ENCODE data around the gene TMEM212. TPM values are rescaled to one million over a fixed set of nuclear protein-coding genes. Genes with fewer than 3 reads are reported as not detected.
"Not testable (repeated sequence)": the region's sequence is repeated elsewhere in the genome, so short reads cannot be mapped to it uniquely, and the experiment has no call there.

Gene TMEM212
- total RNA-seq, 2 experiments from 2014 or later = not detected

DNA sequence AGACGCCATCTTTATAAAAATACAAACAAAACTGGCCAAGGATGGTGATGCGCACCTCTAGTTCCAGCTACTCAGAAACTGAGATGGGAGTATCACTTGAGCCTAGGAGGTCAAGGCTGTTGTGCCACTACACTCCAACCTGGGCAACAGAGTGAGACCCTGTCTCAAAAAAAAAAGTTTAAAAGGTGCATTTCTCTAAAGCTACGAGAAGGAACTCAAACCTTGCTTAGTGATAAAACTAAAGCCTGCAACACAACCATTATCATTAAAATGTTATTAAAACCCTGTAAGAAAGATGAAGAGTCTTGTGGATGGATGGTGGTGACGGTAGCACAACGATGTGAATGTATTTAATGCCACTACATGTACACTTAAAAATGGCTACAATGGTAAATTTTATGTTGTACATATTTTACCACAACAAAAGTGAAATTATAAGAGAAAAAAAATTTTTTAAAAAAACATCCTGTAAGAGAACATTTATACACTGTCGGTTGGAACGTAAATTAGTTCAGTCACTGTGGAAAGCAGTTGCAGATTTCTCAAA is 35.9 kb upstream of the TMEM212 start:
- CTCF ChIA-PET = no interaction called here
- intact Hi-C loops (cut with micrococcal nuclease) = no loop called here
- H3K9me3 Mint-ChIP-seq = no peaks in the 10 kb centered on the region
- no peak overlapping the region for H3K27ac Mint-ChIP-seq
- DNase-seq = no peak
- H3K4me1 Mint-ChIP-seq (ENCODE audit: low read depth) = peaks cover 9% of the 10 kb centered on the region
- no peaks in the 10 kb centered on the region for H3K36me3 Mint-ChIP-seq (ENCODE audit: low read depth)
- no peak overlapping the region for H3K4me3 Mint-ChIP-seq
- H3K27me3 Mint-ChIP-seq (ENCODE audit: low read depth) = peaks cover 40% of the 10 kb centered on the region

DNA sequence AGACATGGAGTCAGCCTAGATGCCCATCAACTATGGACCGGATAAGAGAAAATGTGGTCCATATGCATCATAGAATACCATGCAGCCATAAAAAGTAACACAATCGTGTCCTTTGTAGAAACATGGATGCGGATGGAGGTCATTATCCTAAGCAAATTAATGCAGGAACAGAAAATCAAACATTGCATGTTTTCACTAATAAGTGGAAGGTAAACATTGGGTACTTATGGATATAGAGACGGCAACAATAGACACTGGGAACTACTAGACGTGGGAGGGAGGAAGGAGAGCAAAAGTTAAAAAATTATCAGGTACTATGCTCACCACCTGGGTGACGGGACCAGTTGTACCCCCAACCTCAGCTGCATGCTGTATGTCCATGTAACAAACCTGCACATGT is 35.3 kb upstream of the TMEM212 start:
- CTCF ChIA-PET = no interaction called here
- no peaks in the 10 kb centered on the region for H3K9me3 Mint-ChIP-seq
- H3K36me3 Mint-ChIP-seq (ENCODE audit: low read depth) = no peaks in the 10 kb centered on the region
- no peak overlapping the region for H3K27ac Mint-ChIP-seq
- H3K4me3 Mint-ChIP-seq = no peak overlapping the region
- no peak for DNase-seq
- peaks cover 37% of the 10 kb centered on the region for H3K27me3 Mint-ChIP-seq (ENCODE audit: low read depth)
- intact Hi-C loops (cut with micrococcal nuclease) = no loop called here
- peaks cover 8% of the 10 kb centered on the region for H3K4me1 Mint-ChIP-seq (ENCODE audit: low read depth)

DNA sequence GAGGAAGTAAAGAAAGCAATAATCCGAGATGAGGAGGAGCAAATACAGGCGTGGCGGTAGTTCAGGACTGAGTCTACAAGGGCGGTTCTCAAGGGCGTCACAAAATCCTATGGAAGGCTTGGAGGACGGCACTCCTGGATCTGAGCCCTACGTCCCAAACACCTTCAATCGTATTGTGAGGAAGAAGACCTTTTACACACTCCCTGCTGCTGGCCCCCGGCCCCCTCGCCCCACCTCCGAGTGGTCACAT is 33.6 kb upstream of the TMEM212 start:
- Mint-ChIP-seq H3K36me3 (ENCODE audit: low read depth) (no peaks in the 10 kb centered on the region), H3K27ac (no peak overlapping the region), H3K9me3 (no peaks in the 10 kb centered on the region), H3K4me1 (ENCODE audit: low read depth) (peaks cover 14% of the 10 kb centered on the region), H3K4me3 (peak overlapping the region; percentile 76), H3K27me3 (ENCODE audit: low read depth) (peaks cover 37% of the 10 kb centered on the region)
- intact Hi-C loops (cut with micrococcal nuclease) = no loop called here
- CTCF ChIA-PET = no interaction called here
- no peak for DNase-seq

DNA sequence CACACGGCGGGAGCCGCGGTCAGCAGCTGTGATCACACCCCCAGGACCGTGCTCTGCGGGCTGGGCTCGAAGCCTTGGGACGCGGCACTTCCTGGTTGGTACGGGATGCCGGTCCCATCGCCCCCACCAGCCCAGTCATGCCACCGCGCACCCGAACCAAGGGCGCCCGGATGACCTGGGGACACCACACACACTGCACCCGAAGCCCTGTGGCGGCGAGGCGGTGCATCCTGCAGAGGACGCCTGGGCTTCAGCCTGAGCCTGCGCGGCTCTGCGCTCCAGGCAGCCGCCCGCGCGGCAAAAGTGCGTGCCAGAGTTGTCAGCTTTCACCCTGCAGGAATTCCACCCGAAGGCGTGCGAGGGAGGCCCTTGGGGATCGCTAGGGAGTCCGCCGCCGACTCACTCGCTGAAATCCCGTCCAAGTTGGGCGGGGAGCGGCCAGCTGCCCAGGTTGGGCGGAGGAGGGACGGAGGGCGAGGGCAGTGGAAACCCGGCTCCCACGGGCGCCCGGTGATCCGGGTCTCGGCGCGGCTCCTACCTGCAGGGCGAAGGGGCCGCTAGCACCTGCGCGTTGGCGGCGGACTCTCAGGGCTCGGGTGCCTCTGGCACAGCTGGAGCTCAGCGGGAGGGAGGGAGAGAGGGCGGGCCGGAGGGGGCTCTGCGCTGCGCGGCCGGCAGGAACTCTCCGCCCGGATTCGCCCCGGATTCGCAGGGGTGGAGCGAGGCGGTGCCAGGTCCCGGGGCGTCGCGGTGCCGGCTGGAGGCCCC is 33.1 kb upstream of the TMEM212 start, which contains the start of gene PLD1:
Gene PLD1, minus strand, starts transcription at position 623 of the 768 bp plus-strand sequence. CDS start 72,432 bp downstream, outside the sequence.
- intact Hi-C loops (cut with micrococcal nuclease) = loop anchor here (5.0 kb wide), 1 partner anchor 227 kb away; the partner anchor contains the start of gene FNDC3B
- Mint-ChIP-seq H3K36me3 (ENCODE audit: low read depth) (no peaks in the 10 kb centered on the region), H3K4me3 (peak within 1 kb of the TSS; percentile 76), H3K4me1 (ENCODE audit: low read depth) (peaks cover 14% of the 10 kb centered on the region), H3K27me3 (ENCODE audit: low read depth) (peaks cover 37% of the 10 kb centered on the region), H3K9me3 (no peaks in the 10 kb centered on the region), H3K27ac (no peak within 1 kb of the TSS)
- CTCF ChIA-PET = interaction anchor here (0.6 to 1.3 kb wide), 2 partner anchors 118 to 531 kb away, joined by 3 read pairs; no protein-coding TSS in a partner anchor
- peak; percentile 65 for DNase-seq

DNA sequence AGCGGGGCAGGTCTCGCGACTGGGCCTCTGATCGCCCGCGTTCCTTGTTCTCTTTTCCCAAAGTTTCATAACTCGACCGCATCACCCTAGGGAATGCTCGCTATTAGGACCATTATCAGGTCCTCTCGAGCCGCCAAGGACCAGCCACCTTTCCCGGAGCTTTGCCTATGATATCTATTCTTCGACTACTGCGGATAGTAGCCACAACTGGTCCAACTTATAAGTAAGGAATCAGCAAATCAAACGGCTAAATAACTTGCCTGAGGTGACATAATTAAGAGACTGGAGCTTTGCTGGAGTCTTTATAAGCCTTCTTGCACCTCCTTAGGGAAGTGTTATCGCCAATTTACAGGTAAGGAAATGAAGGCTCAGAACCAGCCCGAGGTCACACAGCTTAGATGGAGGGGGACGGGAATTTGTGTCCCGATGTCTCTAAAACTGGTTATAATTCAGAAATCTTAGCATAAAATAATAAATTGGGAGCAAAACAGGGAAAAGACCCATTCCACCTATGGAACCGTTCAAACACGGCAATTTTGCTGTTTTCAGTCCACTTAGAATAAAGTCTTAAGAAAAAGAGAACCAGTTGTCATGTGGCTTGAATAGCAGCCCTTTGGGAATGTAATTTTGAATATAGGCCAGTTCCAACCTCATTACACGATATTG is 32.4 kb upstream of the TMEM212 start:
- peaks cover 14% of the 10 kb centered on the region for H3K4me1 Mint-ChIP-seq (ENCODE audit: low read depth)
- H3K27me3 Mint-ChIP-seq (ENCODE audit: low read depth) = peaks cover 38% of the 10 kb centered on the region
- DNase-seq = no peak
- no peaks in the 10 kb centered on the region for H3K9me3 Mint-ChIP-seq
- no peak overlapping the region for H3K27ac Mint-ChIP-seq
- intact Hi-C loops (cut with micrococcal nuclease) = loop anchor here (5.0 kb wide), 1 partner anchor 227 kb away; the partner anchor contains the start of gene FNDC3B
- peak overlapping the region; percentile 42 for H3K4me3 Mint-ChIP-seq
- CTCF ChIA-PET = interaction anchor here (0.6 to 1.3 kb wide), 3 partner anchors 118 to 530 kb away, joined by 3 read pairs; no protein-coding TSS in a partner anchor
- no peaks in the 10 kb centered on the region for H3K36me3 Mint-ChIP-seq (ENCODE audit: low read depth)

DNA sequence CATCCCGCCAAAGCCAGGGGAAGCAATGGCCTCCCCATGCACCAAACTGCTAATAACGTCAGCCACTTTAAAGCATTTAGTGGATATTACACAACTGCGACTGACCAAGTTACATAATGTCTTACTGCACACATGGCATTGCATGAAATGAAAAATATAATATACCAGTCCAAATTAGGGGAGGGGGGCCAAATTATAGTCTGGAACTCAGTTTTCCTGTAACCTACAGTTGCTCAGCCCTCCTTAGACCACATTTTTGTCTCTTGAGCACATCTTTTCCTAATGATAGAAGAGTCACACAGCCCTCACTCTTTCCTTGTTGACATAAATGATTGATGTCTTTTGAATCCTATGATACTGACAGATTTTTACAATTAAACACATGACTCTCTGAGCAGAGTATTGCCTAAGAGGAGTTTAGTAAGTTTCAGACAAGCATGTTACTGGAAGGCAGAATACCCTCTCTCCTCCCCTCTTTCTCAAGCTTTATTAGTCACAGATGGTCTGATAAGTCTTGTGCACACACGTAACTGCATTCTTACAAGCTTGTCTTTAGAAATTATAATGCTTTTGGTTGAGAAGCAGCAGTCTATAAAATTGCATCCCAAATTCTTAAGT is 31.7 kb upstream of the TMEM212 start:
- CTCF ChIA-PET = interaction anchor here (0.7 kb wide), 1 partner anchor 230 kb away, joined by 3 read pairs; no protein-coding TSS in a partner anchor
- no peaks in the 10 kb centered on the region for H3K36me3 Mint-ChIP-seq (ENCODE audit: low read depth)
- peaks cover 14% of the 10 kb centered on the region for H3K4me1 Mint-ChIP-seq (ENCODE audit: low read depth)
- H3K9me3 Mint-ChIP-seq = no peaks in the 10 kb centered on the region
- intact Hi-C loops (cut with micrococcal nuclease) = loop anchor here (5.0 kb wide), 1 partner anchor 226 kb away; the partner anchor contains the start of gene FNDC3B
- H3K27ac Mint-ChIP-seq = no peak overlapping the region
- H3K27me3 Mint-ChIP-seq (ENCODE audit: low read depth) = peaks cover 44% of the 10 kb centered on the region
- DNase-seq = no peak
- no peak overlapping the region for H3K4me3 Mint-ChIP-seq

DNA sequence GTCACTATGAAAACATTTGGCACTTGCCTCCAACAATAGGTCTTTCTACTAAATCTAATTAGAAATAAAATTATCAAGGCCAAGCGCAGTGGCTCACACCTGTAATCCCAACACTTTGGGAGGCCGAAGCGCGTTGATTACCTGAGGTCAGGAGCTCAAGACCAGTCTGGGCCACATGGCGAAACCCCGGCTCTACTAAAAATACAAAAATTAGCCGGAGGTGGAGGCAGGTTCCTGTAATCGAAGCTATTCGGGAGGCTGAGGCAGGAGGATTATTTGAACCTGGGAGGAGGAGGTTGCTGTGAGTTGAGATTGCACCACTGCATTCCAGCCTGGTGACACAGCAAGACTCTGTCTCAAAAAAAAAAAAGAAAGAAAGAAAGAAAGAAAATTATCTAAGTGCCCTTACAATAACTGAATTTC is 31.2 kb upstream of the TMEM212 start:
- Mint-ChIP-seq H3K4me1 (ENCODE audit: low read depth) (peaks cover 14% of the 10 kb centered on the region), H3K36me3 (ENCODE audit: low read depth) (no peaks in the 10 kb centered on the region), H3K4me3 (no peak overlapping the region), H3K9me3 (no peaks in the 10 kb centered on the region), H3K27me3 (ENCODE audit: low read depth) (peaks cover 45% of the 10 kb centered on the region), H3K27ac (no peak overlapping the region)
- DNase-seq = no peak
- CTCF ChIA-PET = interaction anchor here (0.6 to 0.9 kb wide), 2 partner anchors 39 to 52 kb away, joined by 4 to 5 read pairs; no protein-coding TSS in a partner anchor
- intact Hi-C loops (cut with micrococcal nuclease) = loop anchor here (5.0 kb wide), 1 partner anchor 225 kb away; the partner anchor contains the start of gene FNDC3B

DNA sequence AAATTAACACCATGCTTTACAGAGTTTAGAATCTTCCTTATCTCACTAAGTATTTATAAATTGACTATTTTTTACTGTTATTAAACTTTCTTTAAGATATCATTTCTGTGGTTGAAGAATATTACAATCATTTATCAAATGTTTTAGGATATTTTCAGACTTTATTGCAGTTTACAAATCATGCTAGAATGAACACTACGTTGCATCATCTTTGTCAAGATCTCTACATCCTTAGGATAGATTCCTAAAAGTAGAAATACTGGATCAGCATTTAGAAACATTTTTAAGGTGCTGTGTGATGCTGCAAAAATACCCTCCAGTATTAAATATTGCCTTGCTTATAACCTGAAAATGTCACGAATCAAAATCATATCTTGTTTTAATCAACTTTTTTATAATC is 30.3 kb upstream of the TMEM212 start:
- no peak for DNase-seq
- intact Hi-C loops (cut with micrococcal nuclease) = loop anchor here (5.0 kb wide), 1 partner anchor 224 kb away; the partner anchor contains the start of gene FNDC3B
- Mint-ChIP-seq H3K27me3 (ENCODE audit: low read depth) (peaks cover 37% of the 10 kb centered on the region), H3K4me3 (no peak overlapping the region), H3K36me3 (ENCODE audit: low read depth) (no peaks in the 10 kb centered on the region), H3K9me3 (no peaks in the 10 kb centered on the region), H3K4me1 (ENCODE audit: low read depth) (peaks cover 14% of the 10 kb centered on the region), H3K27ac (no peak overlapping the region)
- CTCF ChIA-PET = interaction anchor here (0.6 to 0.9 kb wide), 2 partner anchors 40 to 52 kb away, joined by 4 to 5 read pairs; no protein-coding TSS in a partner anchor

DNA sequence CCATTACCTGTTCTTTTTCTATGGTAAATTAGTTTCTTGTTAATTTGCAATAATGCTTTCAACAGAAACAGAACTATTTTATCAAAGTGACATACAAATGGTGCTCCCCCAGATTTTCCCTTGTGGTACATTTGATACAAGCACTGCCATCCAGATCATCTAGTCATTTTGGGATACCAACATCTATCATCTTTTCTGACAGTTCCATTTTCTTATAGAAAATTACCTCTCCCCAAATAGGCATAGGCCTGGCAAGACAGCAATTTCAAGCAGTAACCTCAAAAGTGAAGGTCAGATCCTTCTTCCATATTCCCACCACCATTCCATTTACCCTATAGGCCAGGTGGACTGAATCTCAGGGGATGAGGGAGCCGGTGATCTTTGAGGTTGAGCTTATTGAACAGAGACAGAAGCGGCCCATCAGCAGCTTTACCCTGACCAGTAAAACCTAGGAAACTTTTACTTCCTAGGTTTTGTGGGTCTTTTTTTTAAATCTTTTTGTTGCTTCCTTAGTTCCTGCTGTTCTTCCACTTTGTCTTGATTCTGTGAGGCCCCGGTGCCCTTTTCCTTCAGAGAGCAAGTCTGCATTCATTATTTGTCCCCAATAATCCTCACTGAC is 29.8 kb upstream of the TMEM212 start:
- CTCF ChIA-PET = no interaction called here
- Mint-ChIP-seq H3K4me3 (no peak overlapping the region), H3K27ac (no peak overlapping the region), H3K4me1 (ENCODE audit: low read depth) (peaks cover 14% of the 10 kb centered on the region), H3K9me3 (no peaks in the 10 kb centered on the region), H3K36me3 (ENCODE audit: low read depth) (no peaks in the 10 kb centered on the region), H3K27me3 (ENCODE audit: low read depth) (peaks cover 36% of the 10 kb centered on the region)
- intact Hi-C loops (cut with micrococcal nuclease) = loop anchor here (5.0 kb wide), 1 partner anchor 224 kb away; the partner anchor contains the start of gene FNDC3B
- DNase-seq = no peak

DNA sequence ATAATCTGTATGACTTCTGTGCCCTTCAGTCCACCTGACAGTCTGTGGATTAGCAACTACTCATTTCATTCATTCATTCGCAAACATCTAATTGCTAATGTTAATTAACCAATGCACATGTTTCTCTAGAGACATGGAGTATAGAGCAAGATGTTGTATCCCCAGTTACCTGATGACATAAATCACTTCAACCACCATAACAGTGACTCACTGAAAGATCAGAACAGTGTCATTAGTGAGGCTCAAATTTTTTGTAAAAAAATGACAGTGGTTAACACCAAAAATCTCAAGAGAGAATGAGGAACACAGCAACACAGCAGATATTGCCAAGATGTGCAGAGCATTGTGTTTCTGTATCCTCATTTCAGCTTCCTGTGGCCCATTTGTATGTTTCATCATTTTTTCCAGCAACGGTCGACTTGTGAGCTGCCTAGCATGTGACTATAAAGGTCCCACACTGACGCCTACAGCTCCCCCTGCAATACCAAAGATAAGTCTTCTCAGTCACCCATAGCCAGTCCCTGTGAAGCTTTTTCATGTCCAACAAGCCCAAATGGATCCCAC is 29.2 kb upstream of the TMEM212 start:
- intact Hi-C loops (cut with micrococcal nuclease) = loop anchor here (5.0 kb wide), 1 partner anchor 223 kb away; the partner anchor contains the start of gene FNDC3B
- DNase-seq = peak; percentile 19
- Mint-ChIP-seq H3K36me3 (ENCODE audit: low read depth) (no peaks in the 10 kb centered on the region), H3K4me1 (ENCODE audit: low read depth) (peaks cover 14% of the 10 kb centered on the region), H3K27me3 (ENCODE audit: low read depth) (peaks cover 36% of the 10 kb centered on the region), H3K4me3 (no peak overlapping the region), H3K9me3 (no peaks in the 10 kb centered on the region), H3K27ac (no peak overlapping the region)
- CTCF ChIA-PET = interaction anchor here (0.7 kb wide), 1 partner anchor 22 kb away, joined by 3 read pairs; no protein-coding TSS in a partner anchor

DNA sequence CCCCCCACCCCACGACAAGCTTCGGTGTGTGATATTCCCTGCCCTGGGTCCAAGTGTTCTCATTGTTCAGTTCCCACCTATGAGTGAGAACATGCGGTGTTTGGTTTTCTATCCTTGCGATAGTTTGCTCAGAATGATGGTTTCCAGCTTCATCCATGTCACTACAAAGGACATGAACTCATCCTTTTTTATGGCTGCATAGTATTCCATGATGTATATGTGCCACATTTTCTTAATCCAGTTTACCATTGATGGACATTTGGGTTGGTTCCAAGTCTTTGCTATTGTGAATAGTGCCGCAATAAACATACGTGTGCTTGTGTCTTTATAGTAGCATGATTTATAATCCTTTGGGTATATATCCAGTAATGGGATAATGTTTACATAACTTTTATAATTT is 28.5 kb upstream of the TMEM212 start:
- CTCF ChIA-PET = interaction anchor here (0.6 kb wide), 1 partner anchor 882 kb away, joined by 4 read pairs; no protein-coding TSS in a partner anchor
- H3K27ac Mint-ChIP-seq; H3K36me3 Mint-ChIP-seq (ENCODE audit: low read depth); DNase-seq; H3K9me3 Mint-ChIP-seq; H3K4me1 Mint-ChIP-seq (ENCODE audit: low read depth); H3K4me3 Mint-ChIP-seq: not testable (repeated sequence)
- H3K27me3 Mint-ChIP-seq (ENCODE audit: low read depth) = peaks cover 29% of the 10 kb centered on the region
- intact Hi-C loops (cut with micrococcal nuclease) = loop anchor here (5.0 kb wide), 1 partner anchor 223 kb away; the partner anchor contains the start of gene FNDC3B

Measured in activated naive CD4-positive, alpha-beta T cell treated with anti-CD3 and anti-CD28 coated beads for 36 hours (primary cell).